ENCODE measurements around the gene GJD4. TPM values are rescaled to one million over a fixed set of nuclear protein-coding genes. Genes with fewer than 3 reads are reported as not detected.
A peak's percentile ranks its signal among the peaks of the same experiment; 100 is the strongest.

Gene GJD4
- total RNA-seq, 2 donors from 2014 or later: 1.1 TPM; not detected in 1

GRCh38 chr10:35637462-35637861 is 32.3 kb downstream of the GJD4 start:
- 53% methylated on average over 8 of the region's 8 CpGs for WGBS
- Histone ChIP-seq H3K27me3 (replicated peaks; ENCODE audit: insufficient read depth) (no peaks in the 10 kb centered on the region), H3K36me3 (no peaks in the 10 kb centered on the region), H3K4me1 (replicated peaks) (peaks cover 1% of the 10 kb centered on the region), H3K9me3 (no peaks in the 10 kb centered on the region), H3K4me3 (no peak overlapping the region), H3K27ac (no peak overlapping the region)
- no peak for DNase-seq (ENCODE audit: low spot score)
- TF ChIP-seq POLR2AphosphoS5 (IDR thresholded peaks at IDR 0.05) (no peak), POLR2A (IDR thresholded peaks at IDR 0.05) (no peak), CTCF (IDR thresholded peaks at IDR 0.05) (no peak)
- intact Hi-C loops (cut with DNase I): loop anchor here (5.0 kb wide), 1 partner anchor 1245 kb away; no protein-coding TSS in a partner anchor

GRCh38 chr10:35638101-35638500 is 33.0 kb downstream of the GJD4 start:
- H3K27ac ChIP-seq: no peak overlapping the region
- H3K4me1 ChIP-seq (replicated peaks): peaks cover 6% of the 10 kb centered on the region
- no peaks in the 10 kb centered on the region for H3K9me3 ChIP-seq
- no peaks in the 10 kb centered on the region for H3K36me3 ChIP-seq
- DNase-seq (ENCODE audit: low spot score): no peak
- intact Hi-C loops (cut with DNase I): loop anchor here (5.0 kb wide), 1 partner anchor 1244 kb away; no protein-coding TSS in a partner anchor
- no peak for TF ChIP-seq POLR2AphosphoS5 (IDR thresholded peaks at IDR 0.05)
- no peak for TF ChIP-seq CTCF (IDR thresholded peaks at IDR 0.05)
- no peak for TF ChIP-seq POLR2A (IDR thresholded peaks at IDR 0.05)
- no peaks in the 10 kb centered on the region for H3K27me3 ChIP-seq (replicated peaks; ENCODE audit: insufficient read depth)
- H3K4me3 ChIP-seq: no peak overlapping the region
- WGBS: 84% methylated on average over 4 of the region's 4 CpGs

DNA sequence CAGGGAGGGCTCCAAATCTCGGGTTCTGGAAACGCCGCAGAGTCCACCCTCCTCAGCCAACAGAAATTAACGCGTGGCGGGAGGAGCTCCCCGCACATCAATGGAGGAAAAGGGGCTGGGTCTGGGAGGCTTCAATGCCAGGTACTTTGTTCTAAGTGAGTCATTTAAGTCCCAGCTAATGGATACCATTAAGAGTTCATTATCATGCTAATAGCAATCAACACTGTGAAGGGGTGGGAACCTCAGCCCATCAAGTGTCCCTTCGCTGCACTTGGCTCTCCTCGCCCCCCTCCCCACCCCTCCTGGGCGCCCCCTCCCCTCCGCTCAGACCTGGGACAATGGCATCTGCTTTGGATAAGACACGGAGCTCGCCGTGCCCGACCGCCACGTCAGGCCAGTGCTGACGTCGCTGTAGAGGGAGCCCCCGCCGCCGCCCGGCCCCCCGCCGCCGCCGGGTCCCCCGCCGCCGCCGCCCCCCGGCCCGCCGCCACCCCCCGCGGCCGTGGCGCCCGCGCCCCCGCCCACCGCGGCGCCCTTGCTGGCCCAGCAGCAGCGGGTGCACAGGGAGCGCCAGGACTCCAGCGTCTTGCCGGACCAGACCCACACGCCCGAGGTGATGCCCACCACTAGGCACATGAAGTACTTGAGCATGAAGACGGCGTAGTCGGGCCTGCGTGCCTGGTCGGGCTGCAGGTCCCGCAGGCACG is 34.0 kb downstream of the GJD4 start:
- intact Hi-C loops (cut with DNase I): loop anchor here (5.0 kb wide), 1 partner anchor 1243 kb away; no protein-coding TSS in a partner anchor
- H3K4me3 ChIP-seq: no peak overlapping the region
- H3K4me1 ChIP-seq (replicated peaks): peaks cover 6% of the 10 kb centered on the region
- H3K27me3 ChIP-seq (replicated peaks; ENCODE audit: insufficient read depth): no peaks in the 10 kb centered on the region
- DNase-seq (ENCODE audit: low spot score): no peak
- TF ChIP-seq POLR2A (IDR thresholded peaks at IDR 0.05) (no peak), CTCF (IDR thresholded peaks at IDR 0.05) (no peak), POLR2AphosphoS5 (IDR thresholded peaks at IDR 0.05) (no peak)
- H3K36me3 ChIP-seq: no peaks in the 10 kb centered on the region
- WGBS: 35% methylated on average over 20 of the region's 57 CpGs
- no peaks in the 10 kb centered on the region for H3K9me3 ChIP-seq
- H3K27ac ChIP-seq: no peak overlapping the region

GRCh38 chr10:35639728-35640401 is 34.7 kb downstream of the GJD4 start:
- Histone ChIP-seq H3K36me3 (no peaks in the 10 kb centered on the region), H3K27ac (no peak overlapping the region), H3K4me1 (replicated peaks) (peaks cover 6% of the 10 kb centered on the region), H3K9me3 (no peaks in the 10 kb centered on the region), H3K4me3 (peak overlapping the region; percentile 20 to 34), H3K27me3 (replicated peaks; ENCODE audit: insufficient read depth) (no peaks in the 10 kb centered on the region)
- WGBS: 11% methylated on average over 32 of the region's 83 CpGs
- intact Hi-C loops (cut with DNase I): loop anchor here (5.0 kb wide), 1 partner anchor 1242 kb away; no protein-coding TSS in a partner anchor
- TF ChIP-seq POLR2AphosphoS5 (IDR thresholded peaks at IDR 0.05): no peak
- peak in 1 of 4 experiments; percentile 10 for TF ChIP-seq CTCF (IDR thresholded peaks at IDR 0.05)
- peak; percentile 20 for DNase-seq (ENCODE audit: low spot score)

Data from prostate gland (tissue), 2 donors.